ENCODE measurements around the gene PTMS. TPM values are rescaled to one million over a fixed set of nuclear protein-coding genes. Genes with fewer than 3 reads are reported as not detected.

The PTMS gene
- total and polyA plus RNA-seq, 2 of the 13 experiments (the other 11 are each of a cell fraction or from before 2014, with no cell fraction given): 40.5 to 82.4 TPM

DNA sequence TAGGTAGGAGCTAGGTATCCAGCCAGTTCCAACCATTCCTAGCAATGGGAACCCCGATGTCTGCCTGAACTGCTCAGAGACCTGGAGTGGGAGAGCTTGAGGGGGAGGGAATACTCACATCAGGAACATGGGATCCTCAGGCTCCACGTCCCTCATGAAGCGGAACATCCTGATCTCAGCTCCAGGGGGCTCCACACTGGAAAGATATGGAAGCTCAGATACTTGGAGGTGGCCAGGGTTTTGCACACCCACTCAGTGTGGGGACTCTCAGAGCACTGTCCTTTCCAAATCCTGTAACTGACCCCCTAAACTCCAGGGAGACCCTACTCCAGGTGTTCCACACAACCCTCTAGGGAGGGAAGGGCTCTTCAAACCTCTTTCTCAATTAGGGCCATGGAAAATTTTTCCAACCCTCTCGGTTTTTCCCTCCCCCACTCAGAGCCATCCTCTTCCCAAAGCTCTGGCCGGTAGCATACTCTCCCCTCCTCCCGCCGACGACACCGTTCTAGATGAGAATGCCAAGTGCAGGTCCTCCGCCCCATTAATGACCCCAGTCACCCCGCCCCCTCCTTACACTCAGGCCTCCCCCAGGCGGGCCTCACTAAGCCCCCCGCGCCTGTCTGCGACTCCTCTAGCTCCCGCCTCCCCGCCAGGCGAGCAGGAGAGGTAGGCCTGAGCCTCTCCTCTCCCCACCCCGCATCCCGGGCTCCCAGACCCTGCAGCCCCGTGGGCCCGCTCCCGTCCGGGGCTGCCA, 13.8 kb upstream of the PTMS start:
- intact Hi-C loops (cut with micrococcal nuclease; ENCODE audit: unreplicated experiment) (loop anchor here (2.0 kb wide), 2 partner anchors 18 to 64 kb away; partner anchors contain the start of gene ZNF384), in situ Hi-C loops (cut with HindIII; ENCODE audit: extremely low pct_ligation_motif_present, low pct_unique_long_range_greater_than_20kb) (loop anchor here (5.0 kb wide), 1 partner anchor 75 kb away; the partner anchor contains the start of gene P3H3)
- TSS peak; percentile 55 for BruUV-seq (replicated peaks)
- H3K4me3 ChIP-seq (replicated peaks in 1 of 3; ENCODE audit: insufficient read depth in 1 of 3, low read depth in 2 of 3, low read length in 3 of 3): peak overlapping the region; percentile 73 to 99 (median 97)
- peaks cover 28% of the 10 kb centered on the region for H3K4me1 ChIP-seq (ENCODE audit: insufficient read depth, low read length)
- CTCF ChIA-PET (ENCODE audit: low intra/inter-chr PET ratio, low total read pairs): interaction anchor here (1.1 to 4.4 kb wide), 5 partner anchors 15 to 83 kb away, joined by 3 to 54 read pairs (median 13); partner anchors contain the start of gene PTMS
- no peak overlapping the region for H2AFZ ChIP-seq (ENCODE audit: low read length)
- H3K9me3 ChIP-seq (ENCODE audit: low read length): no peaks in the 10 kb centered on the region
- 0 out of 2 replicates have a peak, but pooled peaks cover 6% of the 10 kb centered on the region for H4K20me1 ChIP-seq (ENCODE audit: insufficient read depth, low read length)
- H3K9ac ChIP-seq (ENCODE audit: insufficient read depth, low read depth, low read length): peak overlapping the region; percentile 96
- DNase-seq (ENCODE audit: low spot score): peak; percentile 51
- ATAC-seq: peak; percentile 29
- POLR2A ChIA-PET: interaction anchor here (1.0 to 3.8 kb wide), 29 partner anchors 8 to 198 kb away, joined by 3 to 162 read pairs (median 8); partner anchors contain the start of genes C12orf57, CD4, CDCA3 and COPS7A
- no peaks in the 10 kb centered on the region for H3K27me3 ChIP-seq (ENCODE audit: control insufficient read depth in 1 of 2, insufficient read depth in 2 of 2, low read length in 2 of 2)
- peak; percentile 59 for FAIRE-seq
- H3K36me3 ChIP-seq (replicated peaks in 1 of 2; ENCODE audit: control insufficient read depth in 1 of 2, insufficient read depth in 2 of 2, low read length in 2 of 2): peaks cover 28 to 43% of the 10 kb centered on the region in 2 experiments
- H3K27ac ChIP-seq (ENCODE audit: extremely low read length, insufficient read depth, low read length): peak overlapping the region; percentile 96
- H3K4me2 ChIP-seq (ENCODE audit: low read depth, low read length): peak overlapping the region; percentile 98
- peaks cover 21% of the 10 kb centered on the region for H3K79me2 ChIP-seq (ENCODE audit: insufficient read depth, low read length)
- WGBS (ENCODE audit: low lambda C conversion rate): 4% methylated on average over 15 of the region's 24 CpGs
- TF ChIP-seq ZNF407 (CRISPR knock-in tag; IDR thresholded peaks at IDR 0.05; ENCODE audit: not compliant biosample characterization) (no peak), HNRNPLL (IDR thresholded peaks at IDR 0.05; ENCODE audit: low read depth, low read length, poor library complexity, severe bottlenecking) (no peak), GFI1 (CRISPR knock-in tag; IDR thresholded peaks at IDR 0.05; ENCODE audit: borderline replicate concordance) (peak; percentile 2; the same call in 1 of the 2 replicates), ARID2 (CRISPR knock-in tag; IDR thresholded peaks at IDR 0.05; ENCODE audit: borderline replicate concordance) (no peak), CSRNP1 (CRISPR knock-in tag; IDR thresholded peaks at IDR 0.05) (no peak), CAMTA2 (CRISPR knock-in tag; IDR thresholded peaks at IDR 0.05; ENCODE audit: borderline replicate concordance) (0 out of 2 replicates have a peak, but pooled peaks have one; percentile 19), ETV5 (CRISPR knock-in tag; IDR thresholded peaks at IDR 0.05; ENCODE audit: borderline replicate concordance) (no peak), ARNT (IDR thresholded peaks at IDR 0.05) (no peak), TRIM24 (CRISPR knock-in tag; IDR thresholded peaks at IDR 0.05) (no peak), ZNF703 (CRISPR knock-in tag; IDR thresholded peaks at IDR 0.05; ENCODE audit: borderline replicate concordance) (no peak)
- TF ChIP-seq, protein P1, sequence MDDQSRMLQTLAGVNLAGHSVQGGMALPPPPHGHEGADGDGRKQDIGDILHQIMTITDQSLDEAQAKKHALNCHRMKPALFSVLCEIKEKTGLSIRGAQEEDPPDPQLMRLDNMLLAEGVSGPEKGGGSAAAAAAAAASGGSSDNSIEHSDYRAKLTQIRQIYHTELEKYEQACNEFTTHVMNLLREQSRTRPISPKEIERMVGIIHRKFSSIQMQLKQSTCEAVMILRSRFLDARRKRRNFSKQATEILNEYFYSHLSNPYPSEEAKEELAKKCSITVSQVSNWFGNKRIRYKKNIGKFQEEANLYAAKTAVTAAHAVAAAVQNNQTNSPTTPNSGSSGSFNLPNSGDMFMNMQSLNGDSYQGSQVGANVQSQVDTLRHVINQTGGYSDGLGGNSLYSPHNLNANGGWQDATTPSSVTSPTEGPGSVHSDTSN (CRISPR knock-in tag; IDR thresholded peaks at IDR 0.05; ENCODE audit: borderline replicate concordance): no peak

Measured in HepG2 (cell line).